GM12878 (cell line): ENCODE results near the gene C1QTNF3.

ENCODE experiments used
- ATF7 ChIP-seq: fragments of 450-650 bp; IDR thresholded peaks from 2 replicates; pipeline ENCODE4 v1.6.1; 2016; ENCODE audit warnings: low read depth, mild to moderate bottlenecking
- CHD2 ChIP-seq: IDR thresholded peaks from 2 replicates; pipeline ENCODE4 v1.6.1; 2011; ENCODE audit warnings: low read depth, low read length, improper control_type of control experiment, borderline replicate concordance
- CTCF ChIP-seq, 3 experiments: IDR thresholded peaks in 2 of 3; conservative IDR thresholded peaks in 1 of 3; 2 replicates each; pipeline ENCODE4 v1.5.1; 2011; ENCODE audit warnings: low read depth in 3 of 3, low read length in 3 of 3, mild to moderate bottlenecking in 3 of 3, control low read depth in 2 of 3, moderate library complexity in 2 of 3, inconsistent platforms in 1 of 3, mixed read lengths in 1 of 3; ENCODE audit not compliant: control insufficient read depth in 2 of 3, insufficient read depth in 1 of 3; ENCODE audit errors: extremely low read depth in 1 of 3
- GABPA ChIP-seq: IDR thresholded peaks from 2 replicates; pipeline ENCODE4 v1.6.1; 2014; ENCODE audit warnings: antibody characterized with exemption, low read depth, mild to moderate bottlenecking, inconsistent platforms
- LARP7 ChIP-seq: fragments of 450-650 bp; IDR thresholded peaks from 2 replicates; pipeline ENCODE4 v1.6.1; 2017; ENCODE audit warnings: mild to moderate bottlenecking
- MYB ChIP-seq: fragments of 150-350 bp; IDR thresholded peaks from 2 replicates; pipeline ENCODE4 v1.6.1; 2014; ENCODE audit warnings: mild to moderate bottlenecking, low read depth, low read length, borderline replicate concordance
- POLR2A ChIP-seq: IDR thresholded peaks from 2 replicates; pipeline ENCODE4 v1.6.1; 2011; ENCODE audit warnings: low read depth, mild to moderate bottlenecking, low read length
- REST ChIP-seq: IDR thresholded peaks from 2 replicates; pipeline ENCODE4 v1.6.1; 2012; ENCODE audit warnings: mild to moderate bottlenecking, low read depth, low read length
- RFX5 ChIP-seq: IDR thresholded peaks from 2 replicates; pipeline ENCODE4 v1.6.1; 2011; ENCODE audit warnings: low read depth, low read length, improper control_type of control experiment
- SMC3 ChIP-seq: IDR thresholded peaks from 2 replicates; pipeline ENCODE4 v1.6.1; 2011; ENCODE audit warnings: low read length, improper control_type of control experiment, borderline replicate concordance
- ZNF274 ChIP-seq: IDR thresholded peaks from one replicate; pipeline ENCODE4 v1.8.0; 2011; ENCODE audit not compliant: insufficient read length, insufficient read depth
- TF ChIP-seq, protein P1 (sequence below): IDR thresholded peaks from 2 replicates; pipeline ENCODE4 v1.6.1; 2011; ENCODE audit warnings: low read depth, mild to moderate bottlenecking, low read length, moderate library complexity, borderline replicate concordance; ENCODE audit errors: extremely low read depth

GRCh38 chr5:34028349-34028748 is 14.7 kb downstream of the C1QTNF3 start:
- TF ChIP-seq LARP7 (no peak), CTCF (IDR thresholded peaks at IDR 0.05 in 2 of 3, conservative IDR thresholded peaks at IDR 0.05 in 1 of 3; ENCODE audit: control insufficient read depth in 2 of 3, extremely low read depth in 1 of 3, insufficient read depth in 1 of 3, low read depth in 3 of 3, low read length in 3 of 3) (no peak), GABPA (no peak), POLR2A (no peak), MYB (no peak), ZNF274 (no peak), RFX5 (no peak), ATF7 (no peak), SMC3 (no peak), REST (no peak), CHD2 (no peak)
- TF ChIP-seq, protein P1, sequence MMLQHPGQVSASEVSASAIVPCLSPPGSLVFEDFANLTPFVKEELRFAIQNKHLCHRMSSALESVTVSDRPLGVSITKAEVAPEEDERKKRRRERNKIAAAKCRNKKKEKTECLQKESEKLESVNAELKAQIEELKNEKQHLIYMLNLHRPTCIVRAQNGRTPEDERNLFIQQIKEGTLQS = no peak
